Liver (tissue), 3 donors: ENCODE measurements around the gene IGF1R.

Source experiments
- EGR1 ChIP-seq, 2 donors: IDR thresholded peaks; 2 replicates each; pipeline ENCODE4 v1.6.1; 2016 to 2018; ENCODE audit warnings: antibody characterized with exemption in 2 of 2, low read depth in 2 of 2
- FOXA2 ChIP-seq: IDR thresholded peaks from 2 replicates; pipeline ENCODE4 v1.6.1; 2016; ENCODE audit warnings: antibody characterized with exemption
- GABPA ChIP-seq, 2 donors: IDR thresholded peaks in 1 of 2; conservative IDR thresholded peaks in 1 of 2; 2 replicates each; pipeline ENCODE4 v1.6.1; 2016; ENCODE audit warnings: antibody characterized with exemption in 2 of 2, mild to moderate bottlenecking in 1 of 2, moderate library complexity in 1 of 2
- HNF4A ChIP-seq, 2 donors: conservative IDR thresholded peaks; 2 replicates each; pipeline ENCODE4 v1.6.1; 2016; ENCODE audit warnings: antibody characterized with exemption in 2 of 2, mild to moderate bottlenecking in 2 of 2
- HNF4G ChIP-seq: IDR thresholded peaks from 2 replicates; pipeline ENCODE4 v1.6.1; 2016; ENCODE audit warnings: antibody characterized with exemption
- JUND ChIP-seq, 2 donors: IDR thresholded peaks; 2 replicates each; pipeline ENCODE4 v1.6.1; 2016; ENCODE audit warnings: antibody characterized with exemption in 2 of 2
- RAD21 ChIP-seq, 2 donors: IDR thresholded peaks; 2 replicates each; pipeline ENCODE4 v1.6.1; 2016; ENCODE audit warnings: antibody characterized with exemption in 2 of 2, mild to moderate bottlenecking in 2 of 2
- TAF1 ChIP-seq: conservative IDR thresholded peaks from 2 replicates; pipeline ENCODE4 v1.6.1; 2016; ENCODE audit warnings: antibody characterized with exemption, mild to moderate bottlenecking
- YY1 ChIP-seq: IDR thresholded peaks from 2 replicates; pipeline ENCODE4 v1.6.1; 2016; ENCODE audit warnings: antibody characterized with exemption, mild to moderate bottlenecking
- TF ChIP-seq, protein P1 (sequence below): fragments of 150-350 bp; IDR thresholded peaks from 2 replicates; pipeline ENCODE4 v1.5.1; 2017; ENCODE audit warnings: improper control_type of control experiment, low read depth, low read length; ENCODE audit not compliant: missing input control
- TF ChIP-seq, protein P2 (sequence below): IDR thresholded peaks from 2 replicates; pipeline ENCODE4 v1.6.1; 2016; ENCODE audit warnings: antibody characterized with exemption
- TF ChIP-seq, protein P3 (sequence below): IDR thresholded peaks from 2 replicates; pipeline ENCODE4 v1.6.1; 2016; ENCODE audit warnings: antibody characterized with exemption
- TF ChIP-seq, protein P4 (sequence below): IDR thresholded peaks from 2 replicates; pipeline ENCODE4 v1.6.1; 2016; ENCODE audit warnings: antibody characterized with exemption, mild to moderate bottlenecking
- donor health status: healthy.
- donor health status: healthy.

DNA sequence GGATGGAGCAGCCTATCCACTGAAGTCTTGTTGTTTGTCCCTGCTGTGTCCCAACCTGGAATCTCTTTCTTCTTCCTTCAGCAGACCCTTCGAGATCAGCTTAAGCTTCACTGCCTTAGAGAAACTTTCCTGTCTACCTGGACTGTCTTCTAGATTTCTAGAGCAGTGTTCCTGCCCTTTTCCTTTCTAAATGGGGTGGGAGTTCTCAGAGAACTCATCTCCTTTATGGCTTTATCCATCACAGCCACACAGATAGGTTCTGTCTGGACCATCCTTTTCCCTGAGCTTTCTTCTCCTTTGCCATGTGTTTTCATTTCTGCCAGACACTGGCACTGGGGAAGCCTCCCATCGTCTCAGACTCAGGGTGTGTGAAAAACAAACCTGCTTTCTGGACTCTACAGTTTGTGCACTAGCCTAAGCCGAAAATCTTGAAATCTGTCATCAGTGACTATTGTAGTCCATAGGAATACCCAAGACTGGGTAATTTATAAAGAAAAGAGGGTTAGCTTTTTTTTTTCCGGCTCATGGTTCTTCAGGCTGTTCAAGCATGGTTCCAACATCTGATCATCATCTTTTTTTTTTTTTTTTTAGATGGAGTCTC, 181.8 kb downstream of the IGF1R start:
- TF ChIP-seq, protein P1, sequence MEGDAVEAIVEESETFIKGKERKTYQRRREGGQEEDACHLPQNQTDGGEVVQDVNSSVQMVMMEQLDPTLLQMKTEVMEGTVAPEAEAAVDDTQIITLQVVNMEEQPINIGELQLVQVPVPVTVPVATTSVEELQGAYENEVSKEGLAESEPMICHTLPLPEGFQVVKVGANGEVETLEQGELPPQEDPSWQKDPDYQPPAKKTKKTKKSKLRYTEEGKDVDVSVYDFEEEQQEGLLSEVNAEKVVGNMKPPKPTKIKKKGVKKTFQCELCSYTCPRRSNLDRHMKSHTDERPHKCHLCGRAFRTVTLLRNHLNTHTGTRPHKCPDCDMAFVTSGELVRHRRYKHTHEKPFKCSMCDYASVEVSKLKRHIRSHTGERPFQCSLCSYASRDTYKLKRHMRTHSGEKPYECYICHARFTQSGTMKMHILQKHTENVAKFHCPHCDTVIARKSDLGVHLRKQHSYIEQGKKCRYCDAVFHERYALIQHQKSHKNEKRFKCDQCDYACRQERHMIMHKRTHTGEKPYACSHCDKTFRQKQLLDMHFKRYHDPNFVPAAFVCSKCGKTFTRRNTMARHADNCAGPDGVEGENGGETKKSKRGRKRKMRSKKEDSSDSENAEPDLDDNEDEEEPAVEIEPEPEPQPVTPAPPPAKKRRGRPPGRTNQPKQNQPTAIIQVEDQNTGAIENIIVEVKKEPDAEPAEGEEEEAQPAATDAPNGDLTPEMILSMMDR: no peak
- TF ChIP-seq EGR1 (IDR thresholded peaks at IDR 0.05; ENCODE audit: low read depth in 2 of 2) (no peak), RAD21 (IDR thresholded peaks at IDR 0.05) (no peak), HNF4A (conservative IDR thresholded peaks at IDR 0.05) (no peak), TAF1 (no peak), YY1 (no peak), JUND (IDR thresholded peaks at IDR 0.05) (no peak), HNF4G (no peak), FOXA2 (no peak), GABPA (IDR thresholded peaks at IDR 0.05 in 1 of 2, conservative IDR thresholded peaks at IDR 0.05 in 1 of 2) (no peak)
- TF ChIP-seq, protein P2, sequence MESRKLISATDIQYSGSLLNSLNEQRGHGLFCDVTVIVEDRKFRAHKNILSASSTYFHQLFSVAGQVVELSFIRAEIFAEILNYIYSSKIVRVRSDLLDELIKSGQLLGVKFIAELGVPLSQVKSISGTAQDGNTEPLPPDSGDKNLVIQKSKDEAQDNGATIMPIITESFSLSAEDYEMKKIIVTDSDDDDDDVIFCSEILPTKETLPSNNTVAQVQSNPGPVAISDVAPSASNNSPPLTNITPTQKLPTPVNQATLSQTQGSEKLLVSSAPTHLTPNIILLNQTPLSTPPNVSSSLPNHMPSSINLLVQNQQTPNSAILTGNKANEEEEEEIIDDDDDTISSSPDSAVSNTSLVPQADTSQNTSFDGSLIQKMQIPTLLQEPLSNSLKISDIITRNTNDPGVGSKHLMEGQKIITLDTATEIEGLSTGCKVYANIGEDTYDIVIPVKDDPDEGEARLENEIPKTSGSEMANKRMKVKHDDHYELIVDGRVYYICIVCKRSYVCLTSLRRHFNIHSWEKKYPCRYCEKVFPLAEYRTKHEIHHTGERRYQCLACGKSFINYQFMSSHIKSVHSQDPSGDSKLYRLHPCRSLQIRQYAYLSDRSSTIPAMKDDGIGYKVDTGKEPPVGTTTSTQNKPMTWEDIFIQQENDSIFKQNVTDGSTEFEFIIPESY: no peak
- TF ChIP-seq, protein P3, sequence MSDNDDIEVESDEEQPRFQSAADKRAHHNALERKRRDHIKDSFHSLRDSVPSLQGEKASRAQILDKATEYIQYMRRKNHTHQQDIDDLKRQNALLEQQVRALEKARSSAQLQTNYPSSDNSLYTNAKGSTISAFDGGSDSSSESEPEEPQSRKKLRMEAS: no peak
- TF ChIP-seq, protein P4, sequence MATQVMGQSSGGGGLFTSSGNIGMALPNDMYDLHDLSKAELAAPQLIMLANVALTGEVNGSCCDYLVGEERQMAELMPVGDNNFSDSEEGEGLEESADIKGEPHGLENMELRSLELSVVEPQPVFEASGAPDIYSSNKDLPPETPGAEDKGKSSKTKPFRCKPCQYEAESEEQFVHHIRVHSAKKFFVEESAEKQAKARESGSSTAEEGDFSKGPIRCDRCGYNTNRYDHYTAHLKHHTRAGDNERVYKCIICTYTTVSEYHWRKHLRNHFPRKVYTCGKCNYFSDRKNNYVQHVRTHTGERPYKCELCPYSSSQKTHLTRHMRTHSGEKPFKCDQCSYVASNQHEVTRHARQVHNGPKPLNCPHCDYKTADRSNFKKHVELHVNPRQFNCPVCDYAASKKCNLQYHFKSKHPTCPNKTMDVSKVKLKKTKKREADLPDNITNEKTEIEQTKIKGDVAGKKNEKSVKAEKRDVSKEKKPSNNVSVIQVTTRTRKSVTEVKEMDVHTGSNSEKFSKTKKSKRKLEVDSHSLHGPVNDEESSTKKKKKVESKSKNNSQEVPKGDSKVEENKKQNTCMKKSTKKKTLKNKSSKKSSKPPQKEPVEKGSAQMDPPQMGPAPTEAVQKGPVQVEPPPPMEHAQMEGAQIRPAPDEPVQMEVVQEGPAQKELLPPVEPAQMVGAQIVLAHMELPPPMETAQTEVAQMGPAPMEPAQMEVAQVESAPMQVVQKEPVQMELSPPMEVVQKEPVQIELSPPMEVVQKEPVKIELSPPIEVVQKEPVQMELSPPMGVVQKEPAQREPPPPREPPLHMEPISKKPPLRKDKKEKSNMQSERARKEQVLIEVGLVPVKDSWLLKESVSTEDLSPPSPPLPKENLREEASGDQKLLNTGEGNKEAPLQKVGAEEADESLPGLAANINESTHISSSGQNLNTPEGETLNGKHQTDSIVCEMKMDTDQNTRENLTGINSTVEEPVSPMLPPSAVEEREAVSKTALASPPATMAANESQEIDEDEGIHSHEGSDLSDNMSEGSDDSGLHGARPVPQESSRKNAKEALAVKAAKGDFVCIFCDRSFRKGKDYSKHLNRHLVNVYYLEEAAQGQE: no peak
